Ishikawa (cell line): Measurements from ENCODE around the gene RIMS1.

Source experiments
- CEBPB ChIP-seq: IDR thresholded peaks from 2 replicates; pipeline ENCODE4 v1.6.1; 2012
- CREB1 ChIP-seq: IDR thresholded peaks from 2 replicates; pipeline ENCODE4 v1.6.1; 2012; ENCODE audit warnings: low read depth
- EGR1 ChIP-seq: IDR thresholded peaks from 2 replicates; pipeline ENCODE4 v1.6.1; 2012
- EP300 ChIP-seq: IDR thresholded peaks from 2 replicates; pipeline ENCODE4 v1.6.1; 2012; ENCODE audit warnings: borderline replicate concordance
- FOXM1 ChIP-seq: IDR thresholded peaks from 2 replicates; pipeline ENCODE4 v1.6.1; 2012; ENCODE audit warnings: low read depth, borderline replicate concordance
- NFIC ChIP-seq: IDR thresholded peaks from 2 replicates; pipeline ENCODE4 v1.6.1; 2012
- RAD21 ChIP-seq: IDR thresholded peaks from 2 replicates; pipeline ENCODE4 v1.6.1; 2012; ENCODE audit warnings: low read depth
- REST ChIP-seq: IDR thresholded peaks from 2 replicates; pipeline ENCODE4 v1.6.1; 2012; ENCODE audit warnings: low read depth, mild to moderate bottlenecking
- TAF1 ChIP-seq: IDR thresholded peaks from 2 replicates; pipeline ENCODE4 v1.6.1; 2012; ENCODE audit warnings: low read depth, mild to moderate bottlenecking
- TCF12 ChIP-seq: IDR thresholded peaks from 2 replicates; pipeline ENCODE4 v1.6.1; 2012; ENCODE audit warnings: low read depth
- TEAD4 ChIP-seq: IDR thresholded peaks from 2 replicates; pipeline ENCODE4 v1.6.1; 2012
- USF1 ChIP-seq: IDR thresholded peaks from 2 replicates; pipeline ENCODE4 v1.6.1; 2012
- YY1 ChIP-seq: IDR thresholded peaks from 2 replicates; pipeline ENCODE4 v1.6.1; 2012; ENCODE audit warnings: low read depth
- ZBTB7A ChIP-seq: IDR thresholded peaks from 2 replicates; pipeline ENCODE4 v1.6.1; 2012; ENCODE audit warnings: low read depth
- TF ChIP-seq, protein P1 (sequence below): IDR thresholded peaks from 2 replicates; pipeline ENCODE4 v1.6.1; 2012

The RIMS1 gene

DNA sequence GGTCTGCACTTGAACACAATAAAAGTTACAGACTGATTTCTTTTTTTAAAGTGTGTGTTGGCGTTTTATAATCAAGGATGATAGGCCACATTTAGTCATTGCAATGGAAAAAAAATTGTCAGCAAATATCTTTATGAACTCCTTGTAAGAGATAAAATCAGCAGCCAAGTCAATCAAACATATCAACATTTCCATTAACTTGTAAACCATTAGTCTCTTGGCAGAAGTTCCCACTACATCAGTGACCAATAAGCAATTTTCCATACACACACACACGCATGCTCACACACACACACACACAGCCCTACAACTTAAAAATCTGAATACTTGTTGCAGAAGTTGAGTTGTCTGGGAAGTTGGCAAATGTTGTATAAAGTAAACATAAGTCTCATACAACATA is 419.6 kb downstream of the RIMS1 start:
- TF ChIP-seq TAF1 (no peak), REST (no peak), EGR1 (no peak), YY1 (no peak), TEAD4 (no peak), CREB1 (no peak), ZBTB7A (no peak), RAD21 (no peak), NFIC (no peak), USF1 (no peak)

- TF ChIP-seq YY1 (no peak), TAF1 (no peak), CREB1 (no peak), TEAD4 (no peak), FOXM1 (no peak), NFIC (no peak), CEBPB (no peak)
Measured at GRCh38 chr6:72316675-72317380, 430.5 kb downstream of the RIMS1 start.

- TF ChIP-seq CEBPB (no peak), EGR1 (no peak), CREB1 (no peak), RAD21 (no peak), TAF1 (no peak), NFIC (no peak), USF1 (no peak), ZBTB7A (no peak), FOXM1 (no peak), REST (no peak), TCF12 (no peak), YY1 (no peak), TEAD4 (no peak), EP300 (no peak)
- TF ChIP-seq, protein P1, sequence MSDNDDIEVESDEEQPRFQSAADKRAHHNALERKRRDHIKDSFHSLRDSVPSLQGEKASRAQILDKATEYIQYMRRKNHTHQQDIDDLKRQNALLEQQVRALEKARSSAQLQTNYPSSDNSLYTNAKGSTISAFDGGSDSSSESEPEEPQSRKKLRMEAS: no peak
Measured at GRCh38 chr6:72321788-72322187, 435.4 kb downstream of the RIMS1 start.

DNA sequence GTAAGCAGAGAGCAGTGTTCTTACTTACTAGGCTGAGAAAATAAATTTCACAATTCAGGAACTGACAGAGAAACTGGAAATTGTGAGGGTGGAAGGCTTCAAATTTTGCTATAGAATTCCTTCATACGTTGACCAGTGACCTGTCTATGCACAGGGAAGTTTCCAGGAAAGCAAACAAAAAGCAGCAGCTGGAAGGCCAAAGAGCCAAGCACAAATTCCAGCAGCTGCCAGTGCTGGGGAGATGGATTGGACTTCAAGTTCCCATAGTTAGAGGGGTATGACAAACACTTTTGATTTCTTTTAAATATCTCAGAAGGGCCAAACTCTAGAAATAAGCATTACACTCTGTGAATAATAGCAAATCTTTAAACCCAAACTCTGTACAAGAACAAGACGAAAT is 436.4 kb downstream of the RIMS1 start:
- TF ChIP-seq, protein P1: no peak
- TF ChIP-seq TAF1 (no peak), EP300 (no peak), TEAD4 (no peak), REST (no peak)

GRCh38 chr6:72324591-72324990 is 438.2 kb downstream of the RIMS1 start:
- TF ChIP-seq YY1 (no peak), FOXM1 (no peak), TEAD4 (no peak), CREB1 (no peak), REST (no peak), CEBPB (no peak), ZBTB7A (no peak), TAF1 (no peak), RAD21 (no peak), NFIC (no peak)
